Fibroblast of skin of left biceps (primary cell): Measurements from ENCODE around the gene CD274.
"Not testable (repeated sequence)": the region's sequence is repeated elsewhere in the genome, so short reads cannot be mapped to it uniquely, and the experiment has no call there.

Experiments used
- DNase-seq, 2 experiments: peaks; one replicate each; pipeline ENCODE4 v3.0.0-alpha.2; 2013; ENCODE audit warnings: low read depth in 2 of 2

The CD274 gene

DNA sequence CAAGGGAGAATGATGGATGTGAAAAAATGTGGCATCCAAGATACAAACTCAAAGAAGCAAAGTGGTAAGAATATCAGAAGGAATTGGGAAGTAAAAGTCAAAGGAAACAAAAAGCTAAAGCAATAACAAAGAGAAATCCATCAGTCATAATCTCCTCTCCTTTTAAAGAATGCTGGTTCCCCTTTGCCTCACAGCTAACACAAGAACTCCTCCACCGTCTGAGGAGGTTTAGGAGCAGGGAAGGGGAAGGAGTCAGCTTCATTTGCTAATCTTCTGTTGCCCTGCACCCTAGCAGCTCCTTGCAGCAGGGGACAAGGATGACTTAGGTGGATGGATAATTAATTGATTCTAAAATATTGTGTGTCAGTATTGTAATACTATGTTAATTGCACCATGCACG is 16.4 kb downstream of the CD274 start:
- DNase-seq: no peak

DNA sequence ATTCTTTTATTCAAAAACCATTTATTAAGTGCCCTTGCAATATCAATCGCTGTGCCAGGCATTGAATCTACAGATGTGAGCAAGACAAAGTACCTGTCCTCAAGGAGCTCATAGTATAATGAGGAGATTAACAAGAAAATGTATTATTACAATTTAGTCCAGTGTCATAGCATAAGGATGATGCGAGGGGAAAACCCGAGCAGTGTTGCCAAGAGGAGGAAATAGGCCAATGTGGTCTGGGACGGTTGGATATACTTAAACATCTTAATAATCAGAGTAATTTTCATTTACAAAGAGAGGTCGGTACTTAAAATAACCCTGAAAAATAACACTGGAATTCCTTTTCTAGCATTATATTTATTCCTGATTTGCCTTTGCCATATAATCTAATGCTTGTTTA is 18.5 kb downstream of the CD274 start:
- DNase-seq: no peak

DNA sequence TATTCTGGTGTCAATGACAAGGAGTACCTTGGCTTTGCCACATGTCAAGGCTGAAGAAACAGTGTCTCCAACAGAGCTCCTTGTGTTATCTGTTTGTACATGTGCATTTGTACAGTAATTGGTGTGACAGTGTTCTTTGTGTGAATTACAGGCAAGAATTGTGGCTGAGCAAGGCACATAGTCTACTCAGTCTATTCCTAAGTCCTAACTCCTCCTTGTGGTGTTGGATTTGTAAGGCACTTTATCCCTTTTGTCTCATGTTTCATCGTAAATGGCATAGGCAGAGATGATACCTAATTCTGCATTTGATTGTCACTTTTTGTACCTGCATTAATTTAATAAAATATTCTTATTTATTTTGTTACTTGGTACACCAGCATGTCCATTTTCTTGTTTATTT is 19.8 kb downstream of the CD274 start:
- DNase-seq: no peak

DNA sequence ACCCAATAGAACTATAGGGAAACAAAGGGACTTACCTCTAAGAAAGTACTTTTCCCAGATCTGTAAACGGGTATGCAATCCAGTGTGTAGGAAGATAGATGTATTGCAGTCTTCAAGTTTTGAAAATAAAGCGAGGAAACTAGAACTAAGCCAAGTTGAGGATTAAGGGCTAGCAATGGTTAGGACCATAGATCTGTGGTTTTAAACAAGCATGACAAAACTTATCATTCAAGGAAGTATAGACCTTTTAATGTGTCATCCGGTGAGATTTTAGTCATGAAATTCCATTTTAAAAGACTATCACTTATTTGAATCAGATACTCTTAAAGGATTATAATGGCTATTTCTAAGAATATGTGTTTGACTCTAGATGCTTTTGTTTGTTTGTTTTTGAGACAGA is 20.5 kb downstream of the CD274 start:
- DNase-seq: no peak

DNA sequence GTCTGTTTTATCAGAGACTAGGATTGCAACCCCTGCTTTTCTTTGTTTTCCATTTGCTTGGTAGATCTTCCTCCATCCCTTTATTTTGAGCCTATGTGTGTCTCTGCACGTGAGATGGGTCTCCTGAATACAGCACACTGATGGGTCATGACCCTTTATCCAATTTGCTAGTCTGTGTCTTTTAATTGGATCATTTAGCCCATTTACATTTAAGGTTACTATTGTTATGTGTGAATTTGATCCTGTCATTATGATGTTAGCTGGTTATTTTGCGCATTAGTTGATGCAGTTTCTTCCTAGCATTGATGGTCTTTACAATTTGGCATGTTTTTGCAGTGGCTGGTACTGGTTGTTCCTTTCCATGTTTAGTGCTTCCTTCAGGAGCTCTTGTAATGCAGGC is 25.3 kb downstream of the CD274 start:
- DNase-seq: not testable (repeated sequence)

DNA sequence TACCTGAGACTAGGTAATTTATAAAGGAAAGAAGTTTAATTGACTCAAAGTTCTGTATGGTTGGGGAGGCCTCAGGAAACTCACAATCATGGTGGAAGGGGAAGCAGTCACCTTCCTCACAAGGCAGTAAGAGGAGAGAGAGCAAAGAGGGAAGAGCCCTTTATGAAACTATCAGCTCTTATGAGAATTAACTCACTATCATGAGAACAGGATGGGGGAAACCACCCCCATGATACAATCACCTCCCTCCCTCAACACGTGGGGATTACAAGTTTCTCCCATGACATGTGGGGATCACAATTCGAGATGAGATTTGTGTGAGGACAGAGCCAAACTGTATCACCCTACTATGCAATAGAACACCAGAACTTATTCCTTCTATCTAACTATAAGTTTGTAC is 27.9 kb downstream of the CD274 start:
- DNase-seq: no peak

DNA sequence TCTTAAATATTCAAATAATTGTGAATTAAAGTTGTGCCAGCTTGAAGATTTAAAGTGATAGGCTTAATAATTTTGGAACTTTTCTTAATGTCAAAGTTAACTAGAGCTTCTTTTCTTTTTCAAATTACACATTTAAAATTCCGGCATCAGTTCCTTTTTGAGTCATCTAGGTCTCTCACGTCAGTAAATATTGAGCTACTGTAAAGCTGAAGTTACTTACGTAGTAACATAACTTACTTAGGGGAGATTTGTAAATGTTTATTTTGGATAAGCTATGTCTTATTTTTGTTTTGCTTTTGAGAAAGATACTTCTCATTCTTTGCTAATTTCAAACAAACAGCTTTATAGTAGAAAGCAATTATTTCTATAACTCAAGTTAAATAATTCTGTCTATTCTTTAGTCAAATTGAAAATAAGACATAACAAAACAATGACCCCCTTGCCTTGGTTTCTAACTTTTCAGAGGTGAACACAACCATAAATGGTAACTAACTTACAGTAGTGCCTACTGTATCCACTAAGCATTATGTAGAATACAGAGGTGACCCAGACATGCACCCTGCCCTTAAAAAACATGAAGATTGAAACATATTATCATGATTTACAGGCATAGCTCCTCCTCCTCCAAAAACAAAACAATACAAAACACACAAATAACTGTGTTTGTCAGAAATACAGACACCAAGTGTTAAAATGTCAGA is 29.8 kb downstream of the CD274 start:
- DNase-seq: no peak

DNA sequence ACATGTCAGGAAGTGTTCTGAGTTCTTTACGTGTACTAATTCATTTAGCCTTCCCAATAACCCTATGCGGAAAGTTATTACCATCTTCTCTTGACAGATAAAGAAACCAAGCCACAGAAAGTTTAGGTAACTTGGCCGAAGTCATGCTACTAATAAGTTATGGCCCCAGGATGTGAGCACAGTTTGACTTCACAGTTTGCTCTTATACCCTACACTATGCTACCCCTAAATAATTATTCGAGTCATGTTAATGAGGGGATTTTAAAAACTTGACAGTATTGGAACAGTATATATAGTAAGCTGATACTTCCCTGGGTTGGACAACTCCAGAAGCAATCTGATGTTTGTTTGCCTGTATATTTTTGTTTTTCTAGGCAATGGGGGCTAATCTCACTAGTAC is 30.6 kb downstream of the CD274 start:
- no peak for DNase-seq

DNA sequence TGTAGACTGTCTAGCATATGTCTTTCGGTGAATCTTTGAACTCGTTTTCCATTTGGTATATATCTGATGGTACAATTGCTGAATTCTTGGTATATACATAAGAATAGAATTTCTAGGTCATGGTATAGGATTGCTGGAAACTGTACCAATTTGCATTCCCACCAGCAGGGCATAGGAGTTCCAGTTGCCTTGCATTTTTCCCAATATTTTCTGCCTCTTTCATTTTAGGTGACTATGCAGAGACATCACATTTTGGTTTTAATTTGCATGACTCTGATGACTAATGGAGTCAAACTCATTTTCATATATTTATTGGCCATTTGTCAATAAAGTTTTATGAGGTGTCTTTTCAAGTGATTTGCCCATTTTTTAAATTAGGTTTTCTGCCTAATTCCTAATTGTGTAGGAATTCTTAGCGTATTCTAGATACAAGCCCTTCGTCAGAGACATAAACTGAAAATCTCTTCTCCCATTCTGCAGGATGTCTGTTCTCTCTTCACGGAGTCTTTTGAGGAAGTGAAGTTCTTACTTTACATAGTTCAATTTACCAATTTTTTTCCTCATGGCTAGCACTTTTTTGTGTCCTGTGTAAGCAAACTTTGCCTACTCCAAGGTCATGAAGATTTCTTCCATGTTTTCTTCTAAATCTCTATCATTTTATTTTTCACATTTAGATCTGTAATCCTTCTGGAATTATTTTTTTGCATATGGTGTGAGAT is 31.1 kb downstream of the CD274 start:
- no peak for DNase-seq

DNA sequence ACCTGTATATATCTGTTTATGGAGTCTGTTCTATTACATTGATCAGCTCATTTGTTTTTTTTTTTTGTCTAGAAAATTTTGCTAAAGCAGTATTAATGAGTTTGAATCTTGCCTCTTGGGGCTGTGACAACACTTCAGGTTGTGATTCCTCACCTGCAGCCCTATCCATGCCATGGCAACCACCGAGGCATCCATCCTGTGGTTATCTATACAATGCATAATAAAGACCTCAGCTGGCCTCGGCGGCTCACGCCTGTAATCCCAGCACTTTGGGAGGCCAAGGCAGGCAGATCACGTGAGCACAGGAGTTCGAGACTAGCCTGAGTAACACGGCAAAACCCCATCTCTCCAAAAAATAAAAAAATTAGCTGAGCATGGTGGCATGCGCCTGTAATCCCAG is 31.9 kb downstream of the CD274 start:
- DNase-seq: no peak

DNA sequence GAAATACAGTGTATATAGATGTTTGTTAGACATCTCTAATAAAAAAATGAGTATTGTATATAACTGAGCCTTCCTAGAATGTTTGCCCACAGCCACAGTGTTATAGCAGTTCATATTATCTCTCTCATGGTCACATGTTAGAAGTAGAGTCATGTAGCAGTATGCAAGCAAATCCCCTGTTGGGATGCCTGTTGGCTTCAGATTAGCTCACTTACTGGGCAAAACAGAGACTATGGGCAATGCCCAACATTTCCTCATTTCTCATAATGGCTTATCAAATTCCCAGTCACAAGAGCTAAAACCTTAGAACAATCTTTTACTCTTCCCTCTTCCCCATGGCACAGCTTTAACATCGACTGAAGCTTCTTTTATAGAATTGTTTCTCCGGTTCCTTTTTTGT is 33.0 kb downstream of the CD274 start:
- no peak for DNase-seq

DNA sequence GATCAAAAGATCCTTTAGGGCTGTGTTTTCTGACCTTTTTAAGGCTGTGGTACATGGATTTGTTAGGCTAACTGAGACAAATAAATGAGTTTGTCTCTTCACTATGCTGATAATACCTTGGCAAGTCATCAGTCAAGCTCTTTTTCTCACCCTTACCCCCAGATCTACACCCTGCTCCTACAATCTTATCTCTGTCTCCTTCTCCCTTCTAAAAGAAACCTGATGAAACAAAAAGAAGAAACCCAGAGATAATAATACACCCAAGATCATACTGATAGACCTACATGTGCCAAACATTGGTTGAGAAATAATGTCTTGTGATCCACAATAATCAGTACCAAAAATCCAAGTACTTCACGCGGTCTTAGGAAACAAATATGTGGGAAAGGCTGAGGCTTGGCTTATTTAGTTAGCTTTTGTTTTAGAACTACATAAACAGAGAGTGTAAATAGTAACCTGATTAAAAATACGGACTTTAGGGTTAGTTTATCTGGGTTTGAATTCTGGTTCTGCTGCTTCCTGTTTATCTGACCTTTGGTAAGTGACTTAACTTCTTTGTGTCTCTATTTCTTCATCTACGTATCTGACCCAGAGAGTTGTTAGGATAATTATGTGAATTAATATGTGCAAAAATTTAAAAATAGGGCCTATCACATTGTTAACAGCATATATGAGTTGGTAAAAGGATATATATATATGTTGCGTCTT is 35.2 kb downstream of the CD274 start:
- no peak for DNase-seq

DNA sequence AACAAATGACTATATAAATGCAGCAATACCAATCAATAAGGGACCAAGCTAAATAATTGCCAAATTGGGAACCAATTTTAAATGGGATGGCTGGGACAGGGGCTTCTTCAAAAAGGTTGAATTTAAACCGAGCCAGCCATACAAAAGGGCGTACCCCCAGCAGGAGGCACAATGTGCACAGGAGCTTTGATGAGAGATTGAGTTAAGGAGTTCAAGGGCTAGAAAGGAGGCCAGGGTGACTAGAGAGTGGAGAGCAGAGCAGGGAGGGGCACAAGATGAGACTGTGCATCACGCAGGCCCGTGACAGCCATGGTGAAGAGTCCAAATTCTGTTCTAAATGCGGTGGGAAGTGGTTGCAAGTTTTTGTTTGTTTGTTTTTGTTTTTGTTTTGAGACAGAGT is 36.6 kb downstream of the CD274 start:
- no peak for DNase-seq

DNA sequence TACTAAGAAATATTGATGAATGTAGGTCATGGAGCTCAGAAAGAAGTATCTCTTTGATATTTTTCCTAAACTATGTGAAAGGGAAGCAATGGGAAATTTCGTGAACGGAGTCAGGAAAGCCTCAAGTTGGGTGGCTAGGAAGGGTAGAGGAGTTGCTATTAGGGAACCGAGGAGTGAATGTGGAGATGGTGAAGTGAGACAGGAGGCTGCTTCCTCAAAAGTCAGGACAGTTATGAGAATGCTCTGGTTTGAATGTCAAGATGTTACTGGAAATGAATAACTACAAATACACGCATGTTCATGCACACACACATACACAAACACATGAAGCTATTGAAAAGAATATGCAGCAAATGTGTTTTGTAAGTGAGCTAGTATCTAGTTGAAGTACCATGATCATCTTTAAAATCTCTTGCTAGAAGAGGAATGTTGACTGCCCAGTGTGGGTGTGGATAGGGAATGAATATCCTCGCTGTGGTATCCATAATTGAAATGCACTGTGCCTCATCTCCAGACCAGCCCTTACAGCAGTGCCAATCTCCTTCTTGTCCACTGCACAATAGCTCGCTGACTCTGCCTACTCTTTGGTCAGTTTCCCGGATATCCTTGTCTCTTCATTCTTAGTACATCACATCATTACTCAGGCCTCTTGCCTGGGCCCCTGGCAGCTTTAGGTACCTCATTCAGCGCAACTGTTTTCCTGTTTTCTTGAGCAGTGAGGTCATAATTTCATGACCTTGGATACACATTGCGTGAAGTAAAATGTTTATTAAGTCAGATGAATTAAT is 38.1 kb downstream of the CD274 start:
- no peak for DNase-seq

DNA sequence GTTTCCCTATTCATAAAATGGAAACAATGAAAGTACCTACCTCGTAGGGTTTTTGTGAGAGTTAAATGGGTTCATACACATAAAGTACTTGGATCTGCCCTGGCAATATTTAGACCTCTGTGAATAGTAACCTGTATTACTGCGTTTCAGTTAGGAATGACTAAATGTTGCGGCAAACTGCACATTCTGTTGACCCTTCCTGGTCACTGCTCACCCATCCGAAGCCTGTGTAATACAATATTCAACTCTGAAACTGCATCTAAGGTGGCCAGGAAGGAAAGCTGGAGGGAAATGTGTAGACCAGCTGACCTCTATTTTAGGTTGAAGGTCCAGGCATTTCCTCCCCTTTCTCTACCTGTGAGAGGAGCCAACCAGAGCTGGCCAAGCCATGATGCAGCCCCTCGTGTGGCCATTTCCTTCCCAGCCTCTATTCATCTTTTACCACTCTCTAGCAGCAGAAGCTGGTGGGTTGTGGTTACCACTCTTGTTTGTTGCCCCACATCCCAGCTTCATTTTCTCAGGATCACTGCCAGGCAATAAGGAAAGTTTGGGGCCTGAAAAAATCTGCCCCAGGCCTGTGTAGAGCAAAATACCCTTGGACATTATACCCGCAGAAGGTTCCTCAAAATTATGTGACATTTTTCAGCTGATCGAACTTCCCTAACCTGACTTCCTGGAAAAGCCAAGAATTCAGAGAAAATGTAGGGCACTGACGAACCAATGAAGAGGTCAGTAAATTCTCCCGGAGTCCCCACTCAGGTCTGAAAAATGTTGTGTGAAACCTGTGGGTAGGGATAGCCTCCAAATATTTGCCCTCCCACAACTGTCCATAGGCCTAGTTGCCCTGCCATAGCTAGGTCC is 39.5 kb downstream of the CD274 start:
- DNase-seq: no peak

DNA sequence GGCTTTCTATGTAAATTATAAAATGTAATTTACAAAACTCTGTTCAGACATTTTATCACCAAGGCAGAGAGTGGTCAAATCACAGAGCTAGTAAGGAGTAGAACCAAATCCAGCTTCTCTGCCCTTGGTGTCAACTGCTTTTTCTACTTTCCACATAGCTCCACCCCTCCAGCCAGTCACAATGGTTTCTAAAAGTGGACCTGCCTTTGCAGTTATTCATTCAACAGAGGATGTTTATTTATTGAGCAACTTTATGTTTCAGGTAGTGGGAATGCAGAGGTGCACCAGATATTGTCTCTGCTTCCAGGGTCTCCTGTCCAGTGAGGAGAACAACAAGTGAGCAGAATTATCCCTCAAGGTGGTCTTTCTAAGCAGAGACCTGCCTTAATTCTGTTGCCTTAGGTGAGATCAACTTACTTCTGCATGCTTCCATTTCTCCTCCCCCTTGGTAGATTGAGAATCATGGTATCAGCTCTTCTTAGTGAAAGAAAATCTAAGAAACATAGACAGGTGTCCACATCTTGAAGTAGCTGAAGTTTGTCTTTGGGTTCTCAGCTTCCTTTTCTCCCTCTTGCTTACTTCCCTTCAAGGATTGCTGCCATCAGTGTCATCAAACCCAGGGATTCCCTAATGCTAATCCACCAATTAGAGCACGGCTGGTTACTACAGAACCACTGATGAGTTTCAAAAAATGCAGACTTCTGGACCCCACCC is 42.8 kb downstream of the CD274 start:
- DNase-seq: no peak

DNA sequence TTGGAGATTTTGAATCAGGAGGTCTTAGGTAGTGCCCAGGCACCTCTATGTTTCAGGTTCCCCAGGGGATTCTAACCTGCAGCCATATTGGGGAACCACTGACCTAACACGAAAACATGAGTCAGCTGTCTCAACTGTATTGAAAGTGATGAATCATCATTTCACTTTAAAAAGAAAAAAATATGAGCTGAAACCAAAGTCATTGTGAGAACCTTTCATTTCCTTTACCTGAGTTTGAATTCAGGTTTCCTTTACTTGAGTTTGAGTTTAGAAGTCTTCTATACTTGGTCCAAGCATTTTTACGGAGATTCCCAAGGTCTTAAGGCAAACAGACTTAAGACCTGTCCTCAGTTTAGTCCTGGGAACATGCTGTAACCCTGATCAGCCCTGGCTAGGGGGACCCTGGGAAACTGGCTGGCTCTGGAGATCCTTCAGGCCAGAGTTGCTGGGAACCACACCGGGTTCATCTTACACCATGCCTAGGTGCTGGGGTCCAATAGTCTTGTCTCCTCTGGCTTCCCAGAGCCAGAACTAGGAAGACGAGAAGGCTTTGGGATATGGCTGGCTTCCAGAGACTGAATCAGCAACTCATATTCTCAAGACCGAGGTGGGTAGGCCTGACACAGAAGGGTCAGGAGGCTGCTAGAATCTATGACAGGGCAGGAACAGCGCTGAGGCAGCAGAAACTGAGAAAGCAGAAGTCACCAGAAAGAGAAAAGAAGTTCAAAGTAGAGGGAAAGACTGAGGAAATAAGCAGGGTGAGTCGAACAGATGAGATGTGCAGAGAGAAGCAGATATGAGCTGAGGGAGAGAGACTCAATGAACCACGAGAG is 43.6 kb downstream of the CD274 start:
- DNase-seq: peak in 1 of 2 experiments; percentile 49

DNA sequence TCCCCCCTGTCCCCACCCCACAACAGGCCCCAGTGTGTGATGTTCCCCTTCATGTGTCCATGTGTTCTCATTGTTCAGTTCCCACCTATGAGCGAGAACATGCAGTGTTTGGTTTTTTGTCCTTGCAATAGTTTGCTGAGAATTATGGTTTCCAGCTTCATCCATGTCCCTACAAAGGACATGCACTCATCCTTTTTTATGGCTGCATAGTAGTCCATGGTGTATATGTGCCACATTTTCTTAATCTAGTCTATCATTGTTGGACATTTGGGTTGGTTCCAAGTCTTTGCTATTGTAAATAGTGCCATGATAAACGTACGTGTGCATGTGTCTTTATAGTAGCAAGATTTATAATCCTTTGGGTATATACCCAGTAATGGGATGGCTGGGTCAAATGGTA is 44.4 kb downstream of the CD274 start:
- not testable (repeated sequence) for DNase-seq

DNA sequence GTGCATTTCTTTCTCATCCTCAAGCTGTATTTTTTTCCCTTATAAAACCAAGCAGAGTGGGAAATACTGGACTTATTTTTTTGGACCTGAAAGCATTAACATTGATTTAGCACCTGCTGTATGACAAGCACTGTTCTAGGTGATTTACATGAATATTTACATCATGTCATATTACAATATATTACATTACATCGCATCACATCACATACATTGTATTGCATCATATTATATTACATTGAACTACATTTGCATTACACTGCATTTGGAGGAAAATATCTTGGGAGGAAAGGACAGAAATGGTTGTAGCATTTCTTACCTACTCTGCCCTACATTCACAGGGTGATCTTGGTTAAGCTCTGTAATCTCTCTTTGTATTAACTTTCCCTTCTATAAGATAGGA is 48.8 kb downstream of the CD274 start:
- DNase-seq: no peak
